ENCODE data around the gene PTGES2.

PTGES2 gene

GRCh38 chr9:128153947-128154695 lies 26.6 kb upstream of the PTGES2 start:
- in situ Hi-C loops (cut with MboI; ENCODE audit: low pct_unique_long_range_greater_than_20kb, low sequenced_read_pairs, unreplicated experiment): no loop called here
- no peak for DNase-seq (ENCODE audit: low spot score)
- no peak for TF ChIP-seq CTCF (IDR thresholded peaks at IDR 0.05; ENCODE audit: extremely low read depth, insufficient read depth, missing control alignments)

DNA sequence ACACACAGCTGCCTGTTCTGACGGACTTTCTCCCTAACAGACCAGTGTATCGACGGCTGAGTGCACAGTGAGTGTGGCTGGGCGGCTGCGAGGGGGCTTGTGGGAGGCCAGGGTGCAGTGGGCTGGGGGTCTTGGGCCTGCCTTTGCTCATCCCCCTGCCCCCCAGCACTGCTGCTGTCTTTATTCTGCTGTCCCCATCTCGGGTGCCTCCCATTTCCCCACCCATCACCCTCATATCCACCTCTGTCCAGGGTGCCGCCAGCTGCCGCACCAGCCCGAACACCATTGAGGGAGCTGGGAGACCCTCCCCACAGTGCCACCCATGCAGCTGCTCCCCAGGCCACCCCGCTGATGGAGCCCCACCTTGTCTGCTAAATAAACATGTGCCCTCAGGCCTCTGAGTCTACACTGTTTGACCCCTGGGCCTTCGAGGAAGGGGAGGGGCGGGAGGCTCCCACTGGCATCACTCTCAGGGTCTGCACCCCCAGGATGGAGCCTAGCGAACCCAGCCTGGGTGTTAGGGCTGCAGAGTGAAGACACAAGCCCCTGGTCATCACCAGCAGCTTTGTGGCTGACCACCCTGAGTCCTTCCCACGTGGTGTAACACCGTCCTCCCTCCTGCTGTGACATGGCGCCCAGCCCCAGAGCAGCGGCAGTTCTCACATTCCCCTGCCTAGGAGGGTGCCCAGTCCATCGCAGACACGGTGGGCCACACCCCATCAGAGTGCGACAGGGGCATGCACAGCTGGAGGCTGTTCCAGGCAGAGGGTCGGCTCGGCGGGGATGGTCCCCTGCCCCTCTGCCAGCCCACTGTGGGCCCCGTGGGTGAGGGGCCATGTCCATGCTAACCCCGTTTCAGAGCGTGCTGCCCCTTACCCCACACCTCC lies 25.8 kb upstream of the PTGES2 start:
- in situ Hi-C loops (cut with MboI; ENCODE audit: low pct_unique_long_range_greater_than_20kb, low sequenced_read_pairs, unreplicated experiment): no loop called here
- TF ChIP-seq CTCF (IDR thresholded peaks at IDR 0.05; ENCODE audit: extremely low read depth, insufficient read depth, missing control alignments): no peak
- DNase-seq (ENCODE audit: low spot score): no peak

DNA sequence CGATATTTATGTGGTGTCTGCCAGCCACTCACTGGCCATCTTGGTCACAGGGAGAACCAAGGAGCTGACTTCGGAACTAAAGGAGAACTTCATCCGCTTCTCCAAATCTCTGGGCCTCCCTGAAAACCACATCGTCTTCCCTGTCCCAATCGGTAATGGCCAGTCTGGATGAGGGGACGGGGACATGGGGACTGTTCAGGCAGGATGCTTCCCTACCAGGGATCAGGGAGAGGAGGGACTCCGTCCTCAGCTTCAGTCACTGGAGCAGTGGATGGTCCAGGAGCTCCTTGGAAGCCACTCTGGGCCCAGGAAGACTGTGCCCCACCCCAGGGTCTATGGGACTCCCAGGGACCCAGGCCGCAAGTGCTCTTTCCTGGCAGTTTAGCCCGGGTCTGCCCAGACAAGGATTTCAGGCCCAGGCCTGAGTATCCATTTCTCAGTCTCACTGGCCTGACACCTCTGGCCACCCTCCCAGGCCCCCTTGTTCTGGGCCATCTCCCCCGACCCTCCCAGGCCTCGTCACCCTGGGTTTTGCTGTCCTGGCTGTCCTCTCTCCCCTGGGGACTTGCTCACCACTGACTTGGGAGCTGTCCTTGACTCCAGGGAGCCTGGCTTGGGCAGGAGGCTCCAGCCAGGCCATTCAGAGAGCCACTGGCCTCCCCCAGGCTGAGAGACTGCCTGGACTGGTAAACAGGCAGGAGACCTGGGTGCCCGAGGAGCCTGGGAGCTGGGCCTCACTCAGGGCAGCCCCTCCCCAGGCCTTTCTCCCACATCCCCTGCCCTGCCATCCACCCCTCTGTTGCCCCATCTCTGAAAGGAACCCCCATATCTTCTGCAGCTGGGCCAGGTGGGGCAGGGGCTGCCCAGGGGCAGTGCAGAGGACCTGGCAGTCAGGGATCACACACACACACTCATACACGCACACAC lies 24.9 kb upstream of the PTGES2 start:
- in situ Hi-C loops (cut with MboI; ENCODE audit: low pct_unique_long_range_greater_than_20kb, low sequenced_read_pairs, unreplicated experiment): no loop called here
- no peak for DNase-seq (ENCODE audit: low spot score)
- TF ChIP-seq CTCF (IDR thresholded peaks at IDR 0.05; ENCODE audit: extremely low read depth, insufficient read depth, missing control alignments): no peak

DNA sequence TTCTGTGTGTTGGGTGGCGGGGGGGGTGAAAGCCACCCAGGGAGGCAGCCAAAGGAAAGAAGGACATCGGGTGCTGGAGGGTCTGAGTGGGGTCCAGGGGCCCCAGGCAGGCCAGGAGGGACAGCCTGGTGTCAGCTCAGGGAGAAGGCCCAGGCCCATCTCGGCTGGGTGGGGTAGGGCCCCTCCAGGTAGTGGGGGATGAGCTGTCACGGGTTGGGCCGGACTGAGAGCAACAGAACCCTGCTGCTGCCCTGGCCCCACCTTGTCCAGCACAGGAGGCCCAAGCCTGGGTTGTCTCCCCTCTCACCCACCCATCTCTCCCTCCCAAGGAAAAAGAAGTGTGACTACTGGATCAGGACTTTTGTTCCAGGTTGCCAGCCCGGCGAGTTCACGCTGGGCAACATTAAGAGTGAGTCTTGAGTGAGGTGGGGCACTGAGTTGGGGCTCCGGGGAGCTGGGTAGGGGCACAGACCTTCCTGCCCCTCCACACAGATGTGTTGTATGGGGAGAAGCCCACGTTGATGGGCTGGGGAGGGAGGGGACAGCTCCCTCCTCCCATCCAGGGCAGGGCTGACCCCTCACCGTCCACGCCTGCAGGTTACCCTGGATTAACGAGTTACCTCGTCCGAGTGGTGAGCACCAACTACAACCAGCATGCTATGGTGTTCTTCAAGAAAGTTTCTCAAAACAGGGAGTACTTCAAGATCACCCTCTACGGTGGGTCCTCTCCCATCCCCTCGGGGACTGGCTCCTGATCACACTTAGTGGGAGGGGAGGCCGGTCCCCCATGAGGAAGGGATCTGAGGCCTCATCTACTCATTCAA lies 24.0 kb upstream of the PTGES2 start:
- in situ Hi-C loops (cut with MboI; ENCODE audit: low pct_unique_long_range_greater_than_20kb, low sequenced_read_pairs, unreplicated experiment): no loop called here
- DNase-seq (ENCODE audit: low spot score): no peak
- TF ChIP-seq CTCF (IDR thresholded peaks at IDR 0.05; ENCODE audit: extremely low read depth, insufficient read depth, missing control alignments): no peak

DNA sequence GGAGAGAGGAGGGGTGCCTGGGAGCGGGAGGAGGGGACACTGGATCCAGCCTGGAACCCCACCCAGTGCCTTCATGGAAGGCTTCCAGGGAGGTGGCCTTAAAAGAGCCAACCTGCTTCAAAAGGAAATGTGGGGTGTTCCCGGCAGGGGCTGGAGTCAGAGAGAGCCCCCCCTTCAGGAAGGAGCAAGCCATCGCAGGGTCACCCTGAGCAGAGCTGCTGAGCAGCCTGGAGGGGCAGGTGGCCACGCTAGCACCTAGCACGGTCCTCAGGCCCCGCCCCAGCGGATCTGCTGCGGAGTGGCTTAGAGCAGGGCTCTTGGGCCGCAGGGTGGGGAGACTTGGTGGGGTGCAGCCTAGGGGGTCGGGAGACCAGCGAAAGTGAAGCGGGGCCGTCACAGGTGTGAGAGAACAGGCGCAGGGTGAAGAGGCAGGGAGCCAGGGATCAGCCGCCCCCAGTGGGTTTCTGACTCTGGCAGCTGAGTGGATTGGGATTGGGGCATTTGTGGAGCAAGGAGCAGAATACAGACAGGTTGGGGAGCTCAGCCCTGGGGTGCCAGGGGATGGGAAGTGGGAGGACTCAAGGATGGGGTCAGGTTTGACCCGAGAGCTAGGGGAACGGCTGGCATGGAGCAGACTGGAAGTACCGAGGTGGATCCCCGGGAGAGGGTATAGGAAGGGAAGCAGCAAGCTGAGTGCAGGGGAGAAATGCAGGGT lies 23.2 kb upstream of the PTGES2 start:
- peak; percentile 41 for TF ChIP-seq CTCF (IDR thresholded peaks at IDR 0.05; ENCODE audit: extremely low read depth, insufficient read depth, missing control alignments)
- DNase-seq (ENCODE audit: low spot score): no peak
- in situ Hi-C loops (cut with MboI; ENCODE audit: low pct_unique_long_range_greater_than_20kb, low sequenced_read_pairs, unreplicated experiment): no loop called here

All from GM13977 (cell line).